Astrocyte of the spinal cord (primary cell): ENCODE measurements around the gene FHIT.

Experiments
- DNase-seq: peaks from one replicate; pipeline ENCODE4 v3.0.0; 2011; ENCODE audit warnings: low read depth, low spot score
- H3K4me3 ChIP-seq: 2 replicates; pipeline ENCODE4 v1.5.1; 2011; ENCODE audit warnings: low read depth, mild to moderate bottlenecking, low read length, moderate library complexity
- in situ Hi-C: cut with HindIII; loops from 2 replicates; pipeline ENCODE4 v1.10.0; 2017; ENCODE audit warnings: low sequenced_read_pairs
- TF ChIP-seq, protein P1 (sequence below): IDR thresholded peaks from 2 replicates; pipeline ENCODE4 v1.5.1; 2012; ENCODE audit warnings: low read depth, mild to moderate bottlenecking, low read length, inconsistent platforms

Gene FHIT

GRCh38 chr3:61141227-61141626, 110.0 kb downstream of the FHIT start:
- H3K4me3 ChIP-seq, result no peak overlapping the region
- in situ Hi-C loops, result no loop called here
- TF ChIP-seq, protein P1, sequence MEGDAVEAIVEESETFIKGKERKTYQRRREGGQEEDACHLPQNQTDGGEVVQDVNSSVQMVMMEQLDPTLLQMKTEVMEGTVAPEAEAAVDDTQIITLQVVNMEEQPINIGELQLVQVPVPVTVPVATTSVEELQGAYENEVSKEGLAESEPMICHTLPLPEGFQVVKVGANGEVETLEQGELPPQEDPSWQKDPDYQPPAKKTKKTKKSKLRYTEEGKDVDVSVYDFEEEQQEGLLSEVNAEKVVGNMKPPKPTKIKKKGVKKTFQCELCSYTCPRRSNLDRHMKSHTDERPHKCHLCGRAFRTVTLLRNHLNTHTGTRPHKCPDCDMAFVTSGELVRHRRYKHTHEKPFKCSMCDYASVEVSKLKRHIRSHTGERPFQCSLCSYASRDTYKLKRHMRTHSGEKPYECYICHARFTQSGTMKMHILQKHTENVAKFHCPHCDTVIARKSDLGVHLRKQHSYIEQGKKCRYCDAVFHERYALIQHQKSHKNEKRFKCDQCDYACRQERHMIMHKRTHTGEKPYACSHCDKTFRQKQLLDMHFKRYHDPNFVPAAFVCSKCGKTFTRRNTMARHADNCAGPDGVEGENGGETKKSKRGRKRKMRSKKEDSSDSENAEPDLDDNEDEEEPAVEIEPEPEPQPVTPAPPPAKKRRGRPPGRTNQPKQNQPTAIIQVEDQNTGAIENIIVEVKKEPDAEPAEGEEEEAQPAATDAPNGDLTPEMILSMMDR, result no peak
- DNase-seq, result no peak

DNA sequence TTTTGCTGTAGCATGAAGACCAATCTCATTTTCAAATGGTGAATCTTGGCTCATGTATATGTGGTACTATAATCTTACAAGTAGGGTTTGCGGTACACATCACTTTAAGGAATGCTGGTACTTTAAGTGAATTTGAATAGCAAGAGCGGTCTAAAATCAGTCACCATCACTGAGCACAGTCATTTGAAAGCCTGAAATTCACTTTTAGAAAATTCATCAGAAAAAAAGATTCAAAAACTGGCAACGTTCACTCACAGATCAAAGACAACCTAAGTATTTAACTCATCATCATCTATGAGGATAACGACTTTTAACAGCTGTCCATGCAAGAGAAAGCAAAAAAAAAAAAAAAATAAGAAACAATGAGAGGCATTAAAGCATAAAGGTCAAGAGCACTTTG, 111.6 kb downstream of the FHIT start:
- no peak for DNase-seq
- no peak overlapping the region for H3K4me3 ChIP-seq
- in situ Hi-C loops, result no loop called here
- TF ChIP-seq, protein P1, result no peak

DNA sequence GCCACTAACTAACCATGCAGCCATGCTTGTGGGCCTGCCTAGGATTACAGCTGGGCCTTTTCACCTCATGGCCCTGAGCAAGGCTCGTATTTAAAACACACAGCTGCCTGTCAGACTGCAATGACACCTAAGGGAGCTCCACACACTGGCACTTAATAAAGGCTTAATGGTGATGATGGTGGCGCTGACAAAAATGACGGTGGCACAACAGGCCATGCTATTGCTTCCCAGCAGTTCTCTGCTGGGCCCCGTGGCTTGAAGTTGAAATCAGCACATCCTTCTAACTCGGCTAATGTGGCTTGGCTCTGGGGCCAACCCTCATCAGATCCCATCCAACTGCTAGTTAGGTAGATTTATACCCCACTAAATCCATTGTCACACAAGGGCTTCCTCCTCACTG, 112.9 kb downstream of the FHIT start:
- no peak overlapping the region for H3K4me3 ChIP-seq
- in situ Hi-C loops, result no loop called here
- TF ChIP-seq, protein P1, result no peak
- DNase-seq, result no peak

DNA sequence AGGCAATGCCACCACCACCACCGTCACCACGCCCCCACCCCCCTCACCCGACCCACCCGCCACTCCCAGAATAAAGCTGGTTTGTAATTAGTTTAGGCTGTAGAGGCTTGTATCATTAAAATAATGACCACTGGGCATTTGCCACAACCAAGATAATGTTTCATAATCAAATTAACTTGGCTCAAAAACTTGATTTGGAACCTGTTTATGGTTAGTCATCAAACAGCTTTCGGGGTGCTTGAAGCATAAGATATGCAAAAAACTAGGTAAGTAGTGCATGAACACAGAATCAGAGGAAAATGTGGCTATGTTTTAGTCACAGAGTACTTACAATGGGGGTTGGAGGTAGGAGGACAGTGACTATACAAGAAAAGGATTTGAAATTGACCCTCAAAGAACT, 115.1 kb downstream of the FHIT start:
- DNase-seq, result no peak
- TF ChIP-seq, protein P1, result no peak
- no peak overlapping the region for H3K4me3 ChIP-seq
- in situ Hi-C loops, result no loop called here

GRCh38 chr3:61134532-61134931, 116.7 kb downstream of the FHIT start:
- in situ Hi-C loops, result no loop called here
- TF ChIP-seq, protein P1, result no peak
- no peak overlapping the region for H3K4me3 ChIP-seq
- no peak for DNase-seq

DNA sequence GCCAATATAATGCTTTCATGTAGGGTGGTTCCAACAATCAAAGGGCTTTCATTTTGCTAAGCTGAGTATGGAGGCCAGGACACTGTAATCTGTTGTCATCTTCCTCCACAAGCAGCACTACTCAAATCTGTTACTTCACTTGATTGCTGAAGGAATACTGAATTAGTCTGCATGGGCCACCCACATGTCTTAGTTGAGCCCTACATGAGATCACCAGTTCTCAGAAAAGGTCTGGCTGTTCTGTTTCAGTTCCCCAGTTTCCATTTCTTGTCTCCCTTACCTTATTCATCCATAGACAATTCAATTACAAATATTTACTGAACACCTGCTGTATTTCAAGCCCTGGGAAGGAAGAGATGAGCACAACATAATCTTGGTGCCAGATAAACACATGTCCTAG, 119.2 kb downstream of the FHIT start:
- TF ChIP-seq, protein P1, result no peak
- no peak overlapping the region for H3K4me3 ChIP-seq
- DNase-seq, result no peak
- in situ Hi-C loops, result no loop called here

GRCh38 chr3:61118830-61119229, 132.4 kb downstream of the FHIT start:
- in situ Hi-C loops, result no loop called here
- TF ChIP-seq, protein P1, result no peak

More at GRCh38 chr3:61118830-61119229, 132.4 kb downstream of the FHIT start:
- H3K4me3 ChIP-seq, result no peak overlapping the region
- no peak for DNase-seq
